K562 (cell line): ENCODE measurements around the gene RGS7BP. TPM values are rescaled to one million over a fixed set of nuclear protein-coding genes. Genes with fewer than 3 reads are reported as not detected.

Experiments used
- polyA plus RNA-seq, 8 experiments: library from polyadenylated mRNA; depleted of rRNA in 4 of 8; stranded (reverse) in 5 of 8; unstranded in 3 of 8; fragments of >200 nt; fragmentation: Nextera tagmentation in 2 of 8; fragmentation: Illumina TruSeq in 1 of 8; extraction: Ambion mirVana in 2 of 8; extraction: Trizol in 1 of 8; gene quantifications; 2 replicates each; pipeline versions ENCODE4 v1.2.1 to v1.2.3, GENCODE V29; 2011 to 2014; ENCODE audit warnings: inconsistent platforms in 1 of 8, missing spikeins in 1 of 8
- small RNA-seq: library from RNA; depleted of rRNA; stranded (forward); fragments of <200 nt; gene quantifications from one replicate; pipeline ENCODE3, GENCODE V24; 2014
- total RNA-seq, 7 experiments: library from RNA; depleted of rRNA in 6 of 7; stranded (reverse); fragments of >200 nt in 6 of 7; fragmentation: Illumina TruSeq in 2 of 7; extraction: Trizol in 2 of 7; gene quantifications; 2 replicates each; pipeline versions ENCODE4 v1.2.1 to v1.2.3, GENCODE V29; 2011 to 2021; ENCODE audit warnings: low replicate concordance in 1 of 7
- TF ChIP-seq, protein P1 (sequence below): fragments of 150-350 bp; conservative IDR thresholded peaks from 2 replicates; pipeline ENCODE4 v1.6.1; 2014; ENCODE audit warnings: low read length

RGS7BP gene
- total and polyA plus RNA-seq, 9 of the 15 experiments (the other 6 are each of a cell fraction or from before 2014, with no cell fraction given) = not detected

DNA sequence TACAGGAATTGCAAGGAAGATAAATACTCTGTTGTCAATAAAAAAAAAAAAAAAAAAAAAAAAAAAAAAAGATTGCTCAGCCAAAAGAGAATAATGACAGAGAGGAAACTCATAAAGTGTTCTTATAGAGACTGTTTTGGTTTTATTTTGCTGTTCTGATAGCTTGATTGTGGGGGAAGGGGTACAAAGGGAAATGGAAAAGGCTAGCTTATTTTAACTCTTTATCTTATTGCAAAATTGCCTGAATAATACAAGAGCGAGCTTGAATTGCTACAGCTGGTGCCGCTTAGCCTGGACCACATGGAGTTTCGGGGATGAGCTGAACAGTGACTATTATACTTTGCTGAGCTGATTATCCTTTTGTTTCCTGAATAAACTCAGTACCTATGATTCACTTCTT, 153.5 kb downstream of the RGS7BP start (continued):
- TF ChIP-seq, protein P1, sequence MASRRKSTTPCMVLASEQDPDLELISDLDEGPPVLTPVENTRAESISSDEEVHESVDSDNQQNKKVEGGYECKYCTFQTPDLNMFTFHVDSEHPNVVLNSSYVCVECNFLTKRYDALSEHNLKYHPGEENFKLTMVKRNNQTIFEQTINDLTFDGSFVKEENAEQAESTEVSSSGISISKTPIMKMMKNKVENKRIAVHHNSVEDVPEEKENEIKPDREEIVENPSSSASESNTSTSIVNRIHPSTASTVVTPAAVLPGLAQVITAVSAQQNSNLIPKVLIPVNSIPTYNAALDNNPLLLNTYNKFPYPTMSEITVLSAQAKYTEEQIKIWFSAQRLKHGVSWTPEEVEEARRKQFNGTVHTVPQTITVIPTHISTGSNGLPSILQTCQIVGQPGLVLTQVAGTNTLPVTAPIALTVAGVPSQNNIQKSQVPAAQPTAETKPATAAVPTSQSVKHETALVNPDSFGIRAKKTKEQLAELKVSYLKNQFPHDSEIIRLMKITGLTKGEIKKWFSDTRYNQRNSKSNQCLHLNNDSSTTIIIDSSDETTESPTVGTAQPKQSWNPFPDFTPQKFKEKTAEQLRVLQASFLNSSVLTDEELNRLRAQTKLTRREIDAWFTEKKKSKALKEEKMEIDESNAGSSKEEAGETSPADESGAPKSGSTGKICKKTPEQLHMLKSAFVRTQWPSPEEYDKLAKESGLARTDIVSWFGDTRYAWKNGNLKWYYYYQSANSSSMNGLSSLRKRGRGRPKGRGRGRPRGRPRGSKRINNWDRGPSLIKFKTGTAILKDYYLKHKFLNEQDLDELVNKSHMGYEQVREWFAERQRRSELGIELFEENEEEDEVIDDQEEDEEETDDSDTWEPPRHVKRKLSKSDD = no peak

Small RNA genes lying within 50 kb of the gene (small RNA-seq; reads per million reads assigned to genes)
- gene RN7SL169P = not detected
- gene RNU6-294P = not detected

Other genes starting within 250 kb of the RGS7BP start
- gene SHISAL2B, start 184.5 kb downstream of the RGS7BP start, total RNA-seq (2014; rRNA removed) = not detected in 2 replicates
- gene SHISAL2B, start 184.5 kb downstream of the RGS7BP start, total RNA-seq (2014; rRNA removed; fragmentation: Illumina TruSeq; extraction: Trizol) = not detected in 2 replicates
- not detected in 2 replicates for gene SHISAL2B, start 184.5 kb downstream of the RGS7BP start, total RNA-seq (2015; rRNA removed; fragmentation: Illumina TruSeq; extraction: Trizol)
- not detected in 2 replicates for gene SHISAL2B, start 184.5 kb downstream of the RGS7BP start, total RNA-seq (2021)
- gene SHISAL2B, start 184.5 kb downstream of the RGS7BP start, polyA plus RNA-seq (2011; rRNA removed) = not detected in 2 replicates
- not detected in 2 replicates for gene SHISAL2B, start 184.5 kb downstream of the RGS7BP start, polyA plus RNA-seq (2014; fragmentation: Illumina TruSeq; extraction: Trizol)
- not detected for gene SHISAL2B, start 184.5 kb downstream of the RGS7BP start, polyA plus RNA-seq (2014; fragmentation: Nextera tagmentation; extraction: Ambion mirVana)
- not detected in 2 replicates for gene SHISAL2B, start 184.5 kb downstream of the RGS7BP start, polyA plus RNA-seq (2014; rRNA removed)